H9 (cell line): ENCODE measurements around the gene FRMD1. TPM values are rescaled to one million over a fixed set of nuclear protein-coding genes. Genes with fewer than 3 reads are reported as not detected.

ENCODE experiments used
- DNase-seq: peaks from one replicate; pipeline ENCODE4 v3.0.0-alpha.2; 2017
- H2AFZ ChIP-seq: one replicate; pipeline ENCODE4 v1.6.1; 2013; ENCODE audit warnings: mild to moderate bottlenecking, low read length, control low read depth, moderate library complexity
- H2AK5ac ChIP-seq: 2 replicates; pipeline ENCODE4 v1.6.1; 2013; ENCODE audit warnings: low read length, control low read depth, mixed read lengths; ENCODE audit not compliant: insufficient read length
- H2BK120ac ChIP-seq: one replicate; pipeline ENCODE4 v1.6.1; 2013; ENCODE audit warnings: low read depth, mild to moderate bottlenecking, low read length, control low read depth, inconsistent platforms; ENCODE audit not compliant: poor library complexity, severe bottlenecking
- H2BK12ac ChIP-seq: 2 replicates; pipeline ENCODE4 v1.6.1; 2013; ENCODE audit warnings: low read length, control low read depth, mixed read lengths, low read depth; ENCODE audit not compliant: insufficient read length
- H2BK15ac ChIP-seq: 2 replicates; pipeline ENCODE4 v1.6.1; 2013; ENCODE audit warnings: low read depth, low read length, control low read depth
- H2BK20ac ChIP-seq: one replicate; pipeline ENCODE4 v1.6.1; 2013; ENCODE audit warnings: low read depth, mild to moderate bottlenecking, low read length, control low read depth, inconsistent platforms; ENCODE audit not compliant: poor library complexity, severe bottlenecking
- H2BK5ac ChIP-seq: 2 replicates; pipeline ENCODE4 v1.6.1; 2013; ENCODE audit warnings: low read length, control low read depth, mixed read lengths; ENCODE audit not compliant: insufficient read length
- H3K14ac ChIP-seq: 2 replicates; pipeline ENCODE4 v1.6.1; 2013; ENCODE audit warnings: low read length, control low read depth; ENCODE audit not compliant: insufficient read depth
- H3K18ac ChIP-seq: 2 replicates; pipeline ENCODE4 v1.6.1; 2013; ENCODE audit warnings: low read depth, mild to moderate bottlenecking, mixed read lengths, low read length, control low read depth; ENCODE audit not compliant: insufficient read length
- H3K23ac ChIP-seq: 2 replicates; pipeline ENCODE4 v1.6.1; 2013; ENCODE audit warnings: low read length, control low read depth, mixed read lengths, low read depth; ENCODE audit not compliant: insufficient read length
- H3K23me2 ChIP-seq: 2 replicates; pipeline ENCODE4 v1.6.1; 2013; ENCODE audit warnings: low read depth, mild to moderate bottlenecking, mixed read lengths, low read length, control low read depth; ENCODE audit not compliant: insufficient read length, poor library complexity, severe bottlenecking
- H3K27ac ChIP-seq: 2 replicates; pipeline ENCODE4 v1.5.1; 2013; ENCODE audit warnings: low read length, control low read depth, mixed read lengths, low read depth; ENCODE audit not compliant: insufficient read length
- H3K27me3 ChIP-seq: 2 replicates; pipeline ENCODE4 v1.6.1; 2013; ENCODE audit warnings: low read length, control low read depth, inconsistent platforms; ENCODE audit not compliant: insufficient read depth
- H3K4ac ChIP-seq: 2 replicates; pipeline ENCODE4 v1.6.1; 2013; ENCODE audit warnings: low read depth, mild to moderate bottlenecking, control low read depth, inconsistent platforms, low read length, moderate library complexity
- H3K4me1 ChIP-seq: 2 replicates; pipeline ENCODE4 v1.6.1; 2013; ENCODE audit warnings: low read length, control low read depth, inconsistent platforms; ENCODE audit not compliant: insufficient read depth
- H3K4me2 ChIP-seq: 2 replicates; pipeline ENCODE4 v1.6.1; 2013; ENCODE audit warnings: low read length, control low read depth, mixed read lengths; ENCODE audit not compliant: insufficient read length, insufficient read depth
- H3K56ac ChIP-seq: 2 replicates; pipeline ENCODE4 v1.6.1; 2013; ENCODE audit warnings: low read depth, mild to moderate bottlenecking, mixed read lengths, low read length, control low read depth; ENCODE audit not compliant: insufficient read length
- H3K79me1 ChIP-seq: 2 replicates; pipeline ENCODE4 v1.6.1; 2013; ENCODE audit warnings: low read depth, mild to moderate bottlenecking, moderate library complexity, low read length, control low read depth, inconsistent platforms; ENCODE audit not compliant: insufficient read depth, poor library complexity, severe bottlenecking
- H3K79me2 ChIP-seq: 2 replicates; pipeline ENCODE4 v1.6.1; 2013; ENCODE audit warnings: low read length, control low read depth, inconsistent platforms; ENCODE audit not compliant: insufficient read depth
- H3K9ac ChIP-seq: 2 replicates; pipeline ENCODE4 v1.6.1; 2013; ENCODE audit warnings: low read length, control low read depth, mixed read lengths; ENCODE audit not compliant: insufficient read length; ENCODE audit errors: extremely low read depth
- H3K9me3 ChIP-seq: one replicate; pipeline ENCODE4 v1.6.1; 2013; ENCODE audit warnings: low read depth, low read length, inconsistent platforms; ENCODE audit not compliant: control insufficient read depth
- H3T11ph ChIP-seq: one replicate; pipeline ENCODE4 v1.6.1; 2013; ENCODE audit warnings: mild to moderate bottlenecking, low read length, control low read depth, inconsistent platforms
- H4K20me1 ChIP-seq: one replicate; pipeline ENCODE4 v1.6.1; 2013; ENCODE audit not compliant: control insufficient read depth, insufficient read length, insufficient read depth
- H4K5ac ChIP-seq: 2 replicates; pipeline ENCODE4 v1.6.1; 2013; ENCODE audit warnings: low read depth, mild to moderate bottlenecking, mixed read lengths, low read length, control low read depth; ENCODE audit not compliant: insufficient read length
- H4K8ac ChIP-seq: replicated peaks from 2 replicates; pipeline ENCODE4 v1.6.1; 2013; ENCODE audit warnings: low read length, control low read depth, mixed read lengths, low read depth; ENCODE audit not compliant: insufficient read length
- H4K91ac ChIP-seq: 2 replicates; pipeline ENCODE4 v1.6.1; 2013; ENCODE audit warnings: low read depth, mild to moderate bottlenecking, moderate library complexity, mixed read lengths, low read length, control low read depth; ENCODE audit not compliant: insufficient read length
- H3K27ac Mint-ChIP-seq, 3 experiments: 2 replicates in 2 of 3; 3 replicates in 1 of 3; pipeline ENCODE4 v1.8.0; 2020 to 2021; ENCODE audit warnings: mixed read lengths in 3 of 3, mild to moderate bottlenecking in 1 of 3, moderate library complexity in 1 of 3
- H3K27me3 Mint-ChIP-seq: 2 replicates; pipeline ENCODE4 v1.8.0; 2021; ENCODE audit warnings: low read depth, mild to moderate bottlenecking, moderate library complexity, mixed read lengths
- H3K36me3 Mint-ChIP-seq, 3 experiments: 2 replicates in 2 of 3; 3 replicates in 1 of 3; pipeline ENCODE4 v1.8.0; 2020 to 2021; ENCODE audit warnings: low read depth in 3 of 3, mixed read lengths in 3 of 3; ENCODE audit not compliant: insufficient read depth in 1 of 3
- H3K4me1 Mint-ChIP-seq, 2 experiments: 2 replicates each; pipeline ENCODE4 v1.8.0; 2020; ENCODE audit warnings: mixed read lengths in 2 of 2
- H3K4me3 Mint-ChIP-seq, 2 experiments: 2 replicates in 1 of 2; 3 replicates in 1 of 2; pipeline ENCODE4 v1.8.0; 2020 to 2021; ENCODE audit warnings: mild to moderate bottlenecking in 2 of 2, mixed read lengths in 2 of 2, moderate library complexity in 1 of 2
- H3K9me3 Mint-ChIP-seq, 2 experiments: 2 replicates in 1 of 2; 3 replicates in 1 of 2; pipeline ENCODE4 v1.8.0; 2020; ENCODE audit warnings: mild to moderate bottlenecking in 2 of 2, mixed read lengths in 2 of 2, moderate library complexity in 1 of 2
- WGBS: extraction: QIAGEN DNeasy Blood & Tissue Kit; methylation state at CpG from one replicate; pipeline ENCODE4 v1.1.7; 2013; ENCODE audit warnings: missing lambda C conversion rate, low lambda C conversion rate, mixed read lengths; ENCODE audit not compliant: insufficient read length; ENCODE audit errors: extremely low coverage; 5-methylcytosine and 5-hydroxymethylcytosine counted together
- total RNA-seq: library from RNA; stranded (reverse); gene quantifications from 2 replicates; pipeline ENCODE4 v1.2.1, GENCODE V29; 2021
- TF ChIP-seq, protein P1 (sequence below): fragments of 200-600 bp; sonication (generic); conservative IDR thresholded peaks from 3 replicates; pipeline ENCODE4 v1.8.0; 2021; ENCODE audit warnings: antibody characterized with exemption, mild to moderate bottlenecking

FRMD1 gene
- total RNA-seq, 1 experiment from 2014 or later: not detected

DNA sequence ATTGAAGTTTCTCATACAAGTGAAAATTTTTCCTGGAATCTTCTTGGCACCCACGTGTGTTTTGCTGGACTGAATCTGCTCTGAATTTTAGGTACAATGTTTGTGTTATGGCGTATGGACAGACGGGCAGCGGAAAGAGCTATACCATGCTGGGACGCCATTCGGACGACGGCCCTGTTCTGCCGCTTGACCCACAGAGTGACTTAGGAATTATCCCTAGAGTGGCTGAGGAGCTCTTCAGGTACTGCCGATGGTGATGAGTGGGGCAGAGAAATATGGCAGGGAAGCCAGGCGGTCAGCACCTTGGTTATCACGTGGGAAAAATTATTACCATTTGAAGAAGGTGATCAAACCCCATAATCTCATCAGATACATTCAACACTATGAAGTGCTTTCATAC is 45.2 kb downstream of the FRMD1 start:
- Histone ChIP-seq H3K14ac (no peak overlapping the region), H3K56ac (no peak overlapping the region), H3K23ac (no peak overlapping the region), H3K4me2 (no peak overlapping the region), H3K79me1 (no peaks in the 10 kb centered on the region), H4K20me1 (no peaks in the 10 kb centered on the region), H2AK5ac (no peak overlapping the region), H3K9me3 (peaks cover 9% of the 10 kb centered on the region), H4K8ac (no peak overlapping the region), H3K4me1 (peaks cover 4% of the 10 kb centered on the region; the same call in 1 of the 2 replicates), H3K79me2 (no peaks in the 10 kb centered on the region), H3T11ph (no peak overlapping the region), H2BK12ac (no peak overlapping the region), H4K91ac (no peak overlapping the region), H2BK15ac (no peak overlapping the region), H4K5ac (no peak overlapping the region), H3K27me3 (no peaks in the 10 kb centered on the region), H2BK120ac (no peak overlapping the region), H3K4ac (no peak overlapping the region), H3K18ac (no peak overlapping the region), H2AFZ (no peak overlapping the region), H3K23me2 (peaks cover 3% of the 10 kb centered on the region), H2BK5ac (no peak overlapping the region), H2BK20ac (no peak overlapping the region), H3K27ac (no peak overlapping the region), H3K9ac (no peak overlapping the region)
- no CpG with 5 or more reads among the region's 12 CpGs for WGBS
- Mint-ChIP-seq H3K4me3 (no peak overlapping the region), H3K27ac (no peak overlapping the region), H3K9me3 (peaks cover 28% of the 10 kb centered on the region in 2 experiments), H3K4me1 (peaks cover 46 to 49% of the 10 kb centered on the region in 2 experiments), H3K36me3 (peaks cover 8 to 18% (median 10%) of the 10 kb centered on the region in 3 experiments), H3K27me3 (peaks cover 28% of the 10 kb centered on the region)
- TF ChIP-seq, protein P1, sequence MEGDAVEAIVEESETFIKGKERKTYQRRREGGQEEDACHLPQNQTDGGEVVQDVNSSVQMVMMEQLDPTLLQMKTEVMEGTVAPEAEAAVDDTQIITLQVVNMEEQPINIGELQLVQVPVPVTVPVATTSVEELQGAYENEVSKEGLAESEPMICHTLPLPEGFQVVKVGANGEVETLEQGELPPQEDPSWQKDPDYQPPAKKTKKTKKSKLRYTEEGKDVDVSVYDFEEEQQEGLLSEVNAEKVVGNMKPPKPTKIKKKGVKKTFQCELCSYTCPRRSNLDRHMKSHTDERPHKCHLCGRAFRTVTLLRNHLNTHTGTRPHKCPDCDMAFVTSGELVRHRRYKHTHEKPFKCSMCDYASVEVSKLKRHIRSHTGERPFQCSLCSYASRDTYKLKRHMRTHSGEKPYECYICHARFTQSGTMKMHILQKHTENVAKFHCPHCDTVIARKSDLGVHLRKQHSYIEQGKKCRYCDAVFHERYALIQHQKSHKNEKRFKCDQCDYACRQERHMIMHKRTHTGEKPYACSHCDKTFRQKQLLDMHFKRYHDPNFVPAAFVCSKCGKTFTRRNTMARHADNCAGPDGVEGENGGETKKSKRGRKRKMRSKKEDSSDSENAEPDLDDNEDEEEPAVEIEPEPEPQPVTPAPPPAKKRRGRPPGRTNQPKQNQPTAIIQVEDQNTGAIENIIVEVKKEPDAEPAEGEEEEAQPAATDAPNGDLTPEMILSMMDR: no peak
- DNase-seq: no peak
